Sigmoid colon (tissue), 4 donors: Measurements from ENCODE around the gene YBX3.

Experiments
- CTCF ChIP-seq, 4 experiments: fragments of 450-650 bp in 3 of 4; fragments of 200-600 bp in 1 of 4; IDR thresholded peaks; one replicate each; pipeline ENCODE4 v1.5.1; 2016 to 2019; ENCODE audit warnings: antibody characterized with exemption in 4 of 4, mild to moderate bottlenecking in 3 of 4, moderate library complexity in 2 of 4
- EP300 ChIP-seq, 4 donors: sonication (generic); formaldehyde crosslinking; IDR thresholded peaks; one replicate each; pipeline ENCODE4 v1.6.1; 2017; ENCODE audit warnings: antibody characterized with exemption in 4 of 4
- POLR2A ChIP-seq, 2 donors: fragments of 450-650 bp; IDR thresholded peaks; one replicate each; pipeline ENCODE4 v1.6.1; 2016; ENCODE audit warnings: antibody characterized with exemption in 2 of 2, mild to moderate bottlenecking in 2 of 2, moderate library complexity in 2 of 2
- POLR2AphosphoS5 ChIP-seq, 4 donors: sonication (generic); formaldehyde crosslinking; IDR thresholded peaks; one replicate each; pipeline ENCODE4 v1.6.1; 2017; ENCODE audit warnings: antibody characterized with exemption in 4 of 4

DNA sequence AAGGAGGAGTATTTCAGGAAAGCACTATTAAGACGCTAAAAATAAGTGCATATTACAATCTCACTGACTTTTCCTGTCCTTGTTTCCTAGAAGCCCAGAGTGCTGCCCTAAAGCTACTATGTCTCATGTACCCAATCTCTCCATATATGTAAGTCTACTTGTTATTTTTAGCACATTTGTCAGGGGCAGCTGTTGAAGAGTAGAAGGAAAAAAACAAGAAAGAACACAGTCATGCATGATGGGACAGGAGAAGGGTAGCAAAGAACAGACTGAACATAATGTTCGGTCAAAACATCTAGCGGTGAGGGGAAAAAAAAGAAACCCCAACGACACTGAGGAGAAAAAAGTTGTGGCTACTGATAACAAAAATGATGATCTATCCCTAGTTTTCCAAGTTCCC lies 14.3 kb downstream of the YBX3 start:
- no peak for TF ChIP-seq CTCF (IDR thresholded peaks at IDR 0.05)
- no peak for TF ChIP-seq EP300 (IDR thresholded peaks at IDR 0.05)
- TF ChIP-seq POLR2AphosphoS5 (IDR thresholded peaks at IDR 0.05): peak in 1 of 4 donors; percentile 29
- TF ChIP-seq POLR2A (IDR thresholded peaks at IDR 0.05): no peak
